ENCODE measurements around the gene HSPBP1. TPM values are rescaled to one million over a fixed set of nuclear protein-coding genes. Genes with fewer than 3 reads are reported as not detected.
"Not testable (repeated sequence)": the region's sequence is repeated elsewhere in the genome, so short reads cannot be mapped to it uniquely, and the experiment has no call there.

HSPBP1 gene
- total RNA-seq, 1 donor from 2014 or later: 29.0 TPM

DNA sequence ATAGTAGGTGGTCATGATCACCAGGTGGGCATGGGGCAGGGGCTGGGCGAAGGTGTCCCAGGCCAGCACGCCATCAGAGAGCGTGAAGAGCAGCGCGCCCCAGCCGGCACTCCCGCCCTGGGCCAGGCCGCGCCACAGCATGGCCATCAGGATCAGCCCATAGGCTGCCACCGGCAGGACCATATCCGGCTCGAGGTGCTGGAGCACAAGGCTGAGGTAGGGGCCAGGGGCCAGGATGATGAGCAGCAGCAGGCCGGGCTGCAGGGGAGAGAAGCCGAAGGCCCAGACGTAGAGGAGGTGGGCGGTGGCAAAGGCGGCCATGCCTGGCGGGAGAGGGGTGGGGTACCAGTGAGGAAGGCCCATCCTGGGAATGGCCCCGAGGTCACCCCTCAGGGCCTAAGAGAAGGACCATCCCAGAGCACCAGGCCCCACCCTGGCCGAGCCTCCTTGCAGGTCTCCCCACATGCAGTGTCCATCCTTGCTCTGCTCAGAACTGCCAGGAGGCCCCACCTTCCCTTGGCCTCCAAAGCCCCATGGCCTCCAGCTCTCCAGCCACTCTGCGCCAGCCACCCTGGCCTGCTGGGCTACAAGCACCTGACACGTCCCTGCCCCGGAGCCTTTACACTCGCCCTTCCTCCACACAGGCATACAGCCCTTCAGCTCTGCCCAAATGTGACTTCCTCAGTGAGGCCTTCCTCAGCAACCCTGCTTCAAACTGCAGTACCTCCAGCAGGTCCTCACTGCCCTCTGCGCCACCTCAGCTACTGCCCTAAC, 52.5 kb downstream of the HSPBP1 start:
- Histone ChIP-seq H3K9me3 (replicated peaks) (no peaks in the 10 kb centered on the region), H3K36me3 (peaks cover 41% of the 10 kb centered on the region), H3K27ac (replicated peaks) (peak overlapping the region; percentile 67), H3K4me3 (no peak overlapping the region), H3K4me1 (peaks cover 24% of the 10 kb centered on the region), H3K27me3 (ENCODE audit: low read depth) (no peaks in the 10 kb centered on the region)
- no peak for DNase-seq
- TF ChIP-seq, protein P1, sequence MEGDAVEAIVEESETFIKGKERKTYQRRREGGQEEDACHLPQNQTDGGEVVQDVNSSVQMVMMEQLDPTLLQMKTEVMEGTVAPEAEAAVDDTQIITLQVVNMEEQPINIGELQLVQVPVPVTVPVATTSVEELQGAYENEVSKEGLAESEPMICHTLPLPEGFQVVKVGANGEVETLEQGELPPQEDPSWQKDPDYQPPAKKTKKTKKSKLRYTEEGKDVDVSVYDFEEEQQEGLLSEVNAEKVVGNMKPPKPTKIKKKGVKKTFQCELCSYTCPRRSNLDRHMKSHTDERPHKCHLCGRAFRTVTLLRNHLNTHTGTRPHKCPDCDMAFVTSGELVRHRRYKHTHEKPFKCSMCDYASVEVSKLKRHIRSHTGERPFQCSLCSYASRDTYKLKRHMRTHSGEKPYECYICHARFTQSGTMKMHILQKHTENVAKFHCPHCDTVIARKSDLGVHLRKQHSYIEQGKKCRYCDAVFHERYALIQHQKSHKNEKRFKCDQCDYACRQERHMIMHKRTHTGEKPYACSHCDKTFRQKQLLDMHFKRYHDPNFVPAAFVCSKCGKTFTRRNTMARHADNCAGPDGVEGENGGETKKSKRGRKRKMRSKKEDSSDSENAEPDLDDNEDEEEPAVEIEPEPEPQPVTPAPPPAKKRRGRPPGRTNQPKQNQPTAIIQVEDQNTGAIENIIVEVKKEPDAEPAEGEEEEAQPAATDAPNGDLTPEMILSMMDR (IDR thresholded peaks at IDR 0.05; ENCODE audit: borderline replicate concordance): no peak
- intact Hi-C loops (cut with micrococcal nuclease): no loop called here

GRCh38 chr19:55226788-55227187, 53.1 kb downstream of the HSPBP1 start:
- intact Hi-C loops (cut with micrococcal nuclease): no loop called here
- Histone ChIP-seq H3K27me3 (ENCODE audit: low read depth) (no peaks in the 10 kb centered on the region), H3K36me3 (peaks cover 34% of the 10 kb centered on the region), H3K4me1 (peaks cover 24% of the 10 kb centered on the region), H3K27ac (replicated peaks) (no peak overlapping the region), H3K9me3 (replicated peaks) (no peaks in the 10 kb centered on the region), H3K4me3 (no peak overlapping the region)
- TF ChIP-seq, protein P1 (IDR thresholded peaks at IDR 0.05; ENCODE audit: borderline replicate concordance): no peak
- no peak for DNase-seq

DNA sequence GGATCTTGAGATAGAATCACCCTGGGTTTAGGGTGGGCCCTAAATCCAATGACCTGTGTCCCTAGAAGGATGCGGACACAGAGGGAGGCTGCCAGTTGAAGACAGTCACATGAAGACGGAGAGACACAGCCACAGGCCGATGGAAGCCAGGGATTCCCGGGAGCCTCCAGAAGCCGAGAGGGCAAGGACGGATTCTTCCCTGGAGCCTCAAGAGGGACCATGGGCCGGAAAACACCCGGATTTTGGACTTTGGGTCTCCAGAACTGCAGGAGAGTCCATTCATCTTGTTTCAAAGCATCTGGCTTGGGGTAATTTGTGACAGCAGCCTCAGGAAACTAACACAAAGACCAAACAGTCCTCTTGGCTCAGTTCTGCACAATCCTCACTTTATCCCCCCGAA, 53.6 kb downstream of the HSPBP1 start:
- H3K4me3 ChIP-seq: no peak overlapping the region

DNA sequence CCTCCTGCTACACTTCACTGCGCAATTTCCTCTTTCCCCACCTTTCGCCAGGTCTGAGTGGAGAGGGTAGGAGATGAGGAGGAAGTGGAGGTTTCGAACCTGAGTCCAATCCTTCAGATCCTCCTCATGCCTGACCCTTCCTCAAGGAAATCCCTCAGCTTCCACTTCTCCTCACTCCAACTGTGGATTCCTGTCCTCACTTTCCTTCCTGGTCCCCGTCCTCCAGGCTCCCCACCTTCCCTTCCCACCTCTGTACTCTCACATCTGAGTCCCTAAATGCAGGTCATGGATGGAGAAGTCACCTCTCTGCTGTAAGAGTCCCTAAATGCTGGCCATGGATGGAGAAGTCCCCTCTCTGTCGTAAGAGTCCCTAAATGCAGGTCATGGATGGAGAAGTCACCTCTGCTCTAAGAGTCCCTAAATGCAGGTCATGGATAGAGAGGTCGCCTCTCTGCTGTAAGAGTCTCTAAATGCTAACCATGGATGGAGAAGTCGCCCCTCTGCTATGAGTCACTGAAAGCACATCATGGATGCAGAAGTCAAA, 54.4 kb downstream of the HSPBP1 start:
- Histone ChIP-seq H3K4me3 (no peak overlapping the region), H3K27ac (replicated peaks) (no peak overlapping the region), H3K36me3 (peaks cover 21% of the 10 kb centered on the region), H3K27me3 (ENCODE audit: low read depth) (no peaks in the 10 kb centered on the region), H3K9me3 (replicated peaks) (peaks cover 2% of the 10 kb centered on the region), H3K4me1 (peaks cover 24% of the 10 kb centered on the region)
- intact Hi-C loops (cut with micrococcal nuclease): no loop called here
- TF ChIP-seq, protein P1 (IDR thresholded peaks at IDR 0.05; ENCODE audit: borderline replicate concordance): no peak
- DNase-seq: no peak

More for the DNA sequence above, 53.6 kb downstream of the HSPBP1 start:
- intact Hi-C loops (cut with micrococcal nuclease): no loop called here
- no peaks in the 10 kb centered on the region for H3K27me3 ChIP-seq (ENCODE audit: low read depth)
- TF ChIP-seq, protein P1 (IDR thresholded peaks at IDR 0.05; ENCODE audit: borderline replicate concordance): no peak
- H3K9me3 ChIP-seq (replicated peaks): no peaks in the 10 kb centered on the region
- H3K27ac ChIP-seq (replicated peaks): no peak overlapping the region
- H3K4me1 ChIP-seq: peaks cover 24% of the 10 kb centered on the region
- peaks cover 29% of the 10 kb centered on the region for H3K36me3 ChIP-seq
- no peak for DNase-seq

GRCh38 chr19:55224679-55225414, 55.1 kb downstream of the HSPBP1 start:
- H3K9me3 ChIP-seq (replicated peaks); DNase-seq; H3K27ac ChIP-seq (replicated peaks); H3K27me3 ChIP-seq (ENCODE audit: low read depth); H3K4me3 ChIP-seq; intact Hi-C loops (cut with micrococcal nuclease): not testable (repeated sequence)
- peaks cover 15% of the 10 kb centered on the region for H3K36me3 ChIP-seq
- peaks cover 24% of the 10 kb centered on the region for H3K4me1 ChIP-seq
